GM12891 (cell line): ENCODE data around the gene LST1.

Experiments used
- POLR2A ChIP-seq: IDR thresholded peaks from 2 replicates; pipeline ENCODE4 v1.6.1; 2011; ENCODE audit warnings: low read depth, low read length, control low read depth
- POLR2AphosphoS5 ChIP-seq: IDR thresholded peaks from 2 replicates; pipeline ENCODE4 v1.6.1; 2011; ENCODE audit warnings: low read depth, low read length, control low read depth
- TAF1 ChIP-seq: IDR thresholded peaks from 2 replicates; pipeline ENCODE4 v1.6.1; 2011; ENCODE audit warnings: low read depth, low read length, control low read depth

DNA sequence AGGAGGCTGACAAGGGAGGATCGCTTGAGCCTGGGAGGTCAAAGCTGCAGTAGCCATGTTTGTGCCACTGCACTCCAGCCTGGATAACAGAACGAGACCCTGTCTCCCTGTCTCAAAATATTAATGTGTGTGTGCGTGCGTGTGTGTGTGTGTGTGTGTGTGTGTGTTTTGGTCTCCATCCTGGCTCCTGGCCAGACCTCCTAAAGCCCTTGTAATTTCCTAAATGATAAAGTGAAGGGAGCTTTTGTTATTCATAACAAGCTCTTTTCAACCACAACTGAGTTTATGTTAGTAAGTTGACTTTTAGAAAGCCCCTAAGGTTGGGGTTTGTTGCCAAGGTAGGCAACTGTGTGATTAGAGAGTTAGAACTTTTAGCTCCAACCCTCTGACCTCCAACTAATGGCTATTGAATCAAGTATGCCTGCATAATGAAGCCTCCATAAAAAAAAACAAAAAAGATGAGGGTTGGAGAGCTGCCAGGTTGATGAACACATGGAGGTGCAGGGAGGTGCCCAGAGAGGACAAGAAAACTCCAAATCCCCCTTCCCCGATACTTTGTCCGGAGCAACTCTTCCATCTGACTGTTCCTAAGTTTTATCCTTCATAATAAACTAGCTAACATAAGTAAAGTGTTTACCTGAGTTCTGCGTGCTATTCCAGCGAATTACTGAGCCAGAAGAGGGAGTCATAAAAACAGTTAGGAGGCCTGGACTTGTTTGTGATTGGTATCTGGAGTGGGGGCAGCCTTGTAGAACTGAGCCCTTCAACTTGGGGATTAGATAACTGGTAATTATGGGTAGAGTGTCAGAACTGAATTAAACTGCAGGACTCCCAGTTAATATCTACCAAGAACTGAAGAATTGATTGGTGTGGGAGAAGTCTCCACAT is 23.7 kb downstream of the LST1 start:
- TF ChIP-seq POLR2AphosphoS5 (no peak), POLR2A (no peak), TAF1 (no peak)
